ENCODE measurements around the gene C1orf216.
"Not testable (repeated sequence)": the region's sequence is repeated elsewhere in the genome, so short reads cannot be mapped to it uniquely, and the experiment has no call there.

The C1orf216 gene

GRCh38 chr1:35718492-35719336, at the start of gene C1orf216:
Gene C1orf216, minus strand, starts transcription at chr1:35718884. Its CDS starts 2,563 bp downstream, at chr1:35716321.
- DNase-seq, result peak in 50 of 56 donors; percentile 28 to 84 (median 64)

- no peak for DNase-seq
Measured at GRCh38 chr1:35764283-35764682, 45.6 kb upstream of the C1orf216 start.

- DNase-seq, result no peak
Measured at GRCh38 chr1:35763201-35763600, 44.5 kb upstream of the C1orf216 start.

- no peak for DNase-seq
Measured at GRCh38 chr1:35762141-35762540, 43.5 kb upstream of the C1orf216 start.

GRCh38 chr1:35756064-35756463, 37.4 kb upstream of the C1orf216 start:
- no peak for DNase-seq

GRCh38 chr1:35753626-35754260, 35.1 kb upstream of the C1orf216 start:
- no peak for DNase-seq

- DNase-seq, result peak in 21 of 56 donors; percentile 0 to 43 (median 8)
Measured at GRCh38 chr1:35748326-35748725, 29.6 kb upstream of the C1orf216 start.

- no peak for DNase-seq
Measured at GRCh38 chr1:35745124-35745730, 26.5 kb upstream of the C1orf216 start.

- no peak for DNase-seq
Measured at GRCh38 chr1:35737120-35737519, 18.4 kb upstream of the C1orf216 start.

GRCh38 chr1:35727434-35728040, 8.9 kb upstream of the C1orf216 start:
- DNase-seq, result no peak

- DNase-seq, result peak in 48 of 56 donors; percentile 6 to 78 (median 37)
Measured at GRCh38 chr1:35726450-35727433, 8.1 kb upstream of the C1orf216 start.

- peak in 52 of 56 donors; percentile 7 to 84 (median 68) for DNase-seq
Measured at GRCh38 chr1:35725596-35725995, 6.9 kb upstream of the C1orf216 start.

GRCh38 chr1:35717911-35718476, 690 bp downstream of the C1orf216 start:
- DNase-seq, result peak in 43 of 56 donors; percentile 5 to 69 (median 33)

- DNase-seq, result peak in 48 of 56 donors; percentile 17 to 84 (median 61)
Measured at GRCh38 chr1:35715568-35716002, 3.1 kb downstream of the C1orf216 start.

GRCh38 chr1:35714921-35715567, 3.6 kb downstream of the C1orf216 start:
- no peak for DNase-seq

- DNase-seq, result not testable (repeated sequence)
Measured at GRCh38 chr1:35711098-35711497, 7.6 kb downstream of the C1orf216 start.

GRCh38 chr1:35708952-35709351, 9.7 kb downstream of the C1orf216 start:
- no peak for DNase-seq

- peak in 33 of 56 donors; percentile 4 to 58 (median 17) for DNase-seq
Measured at GRCh38 chr1:35708441-35708921, 10.2 kb downstream of the C1orf216 start.

Measured in nucleus accumbens (tissue), 56 donors.